DMS53 treated with DMSO at 0.1 percent for 48 hours (cell line): ENCODE results near the gene MTURN.

Experiments
- DNase-seq: peaks from one replicate; lab custom pipeline; 2025; ENCODE audit not compliant: unreplicated experiment; lab: John Stamatoyannopoulos, UW

The MTURN gene

GRCh38 chr7:30159698-30160143 lies 24.9 kb downstream of the MTURN start:
- DNase-seq, result no peak

DNA sequence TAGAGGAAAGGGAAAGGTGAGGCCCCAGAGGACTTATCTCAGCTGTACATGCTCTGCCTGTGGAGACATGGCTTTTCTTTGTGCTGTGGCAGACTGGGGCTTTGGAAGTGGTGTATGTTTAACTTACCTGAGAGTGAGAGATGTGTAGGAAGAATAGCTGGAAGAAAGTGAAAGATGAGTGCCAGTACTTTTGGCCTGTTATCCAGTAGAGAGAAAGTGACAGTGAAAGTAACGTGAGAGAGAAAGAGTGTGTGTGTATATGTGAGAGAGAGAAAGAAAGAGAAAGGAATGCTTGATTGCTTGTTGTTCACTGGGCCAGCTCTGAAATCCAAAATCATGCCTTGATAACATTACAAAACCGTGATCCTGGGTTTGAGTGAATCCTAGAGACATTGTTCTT lies 25.5 kb downstream of the MTURN start:
- DNase-seq, result no peak

DNA sequence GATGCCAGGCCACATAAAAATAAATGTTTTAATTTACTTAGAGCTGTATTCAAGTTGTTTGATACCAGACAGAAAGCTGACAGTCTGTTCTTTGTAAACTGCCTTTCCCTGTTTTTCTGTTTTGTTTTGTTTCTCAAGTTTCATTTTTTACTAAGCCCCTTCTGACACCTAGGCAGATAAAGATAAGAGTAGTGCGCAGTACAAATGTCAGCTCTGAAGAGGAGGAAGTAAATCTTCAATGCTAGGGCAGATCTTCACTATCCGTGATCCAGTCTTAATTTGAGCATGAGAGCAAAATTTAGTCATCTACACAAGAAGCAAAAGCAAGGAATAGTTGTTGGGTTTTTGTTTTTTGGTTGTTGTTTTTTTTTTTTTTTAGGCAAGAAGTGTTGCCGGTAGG lies 27.3 kb downstream of the MTURN start:
- DNase-seq, result no peak

GRCh38 chr7:30162622-30163124 lies 27.9 kb downstream of the MTURN start:
- DNase-seq, result no peak

GRCh38 chr7:30163231-30163894 lies 28.6 kb downstream of the MTURN start:
- DNase-seq, result no peak

DNA sequence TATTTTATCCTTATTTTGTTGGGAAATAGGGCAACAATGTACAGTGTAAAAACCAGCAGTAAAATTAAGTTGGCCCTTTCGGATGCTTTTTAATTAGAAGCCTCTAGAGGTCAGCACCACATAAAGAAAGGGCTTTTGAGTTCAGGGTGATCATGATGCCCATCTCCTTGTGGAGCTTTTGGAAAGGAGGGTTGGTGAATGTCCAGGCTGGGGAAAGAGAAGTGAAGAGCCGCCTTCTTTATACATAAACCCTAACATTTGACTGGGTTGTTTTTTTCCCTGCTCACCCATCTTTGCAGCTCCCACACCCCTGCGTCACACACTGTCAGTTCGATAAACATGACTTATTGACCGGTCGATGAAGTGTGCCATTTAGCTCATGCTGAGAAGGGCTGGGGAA lies 29.8 kb downstream of the MTURN start:
- peak; percentile 74 for DNase-seq

- DNase-seq, result no peak
Observed at GRCh38 chr7:30165590-30165989, 30.8 kb downstream of the MTURN start.

DNA sequence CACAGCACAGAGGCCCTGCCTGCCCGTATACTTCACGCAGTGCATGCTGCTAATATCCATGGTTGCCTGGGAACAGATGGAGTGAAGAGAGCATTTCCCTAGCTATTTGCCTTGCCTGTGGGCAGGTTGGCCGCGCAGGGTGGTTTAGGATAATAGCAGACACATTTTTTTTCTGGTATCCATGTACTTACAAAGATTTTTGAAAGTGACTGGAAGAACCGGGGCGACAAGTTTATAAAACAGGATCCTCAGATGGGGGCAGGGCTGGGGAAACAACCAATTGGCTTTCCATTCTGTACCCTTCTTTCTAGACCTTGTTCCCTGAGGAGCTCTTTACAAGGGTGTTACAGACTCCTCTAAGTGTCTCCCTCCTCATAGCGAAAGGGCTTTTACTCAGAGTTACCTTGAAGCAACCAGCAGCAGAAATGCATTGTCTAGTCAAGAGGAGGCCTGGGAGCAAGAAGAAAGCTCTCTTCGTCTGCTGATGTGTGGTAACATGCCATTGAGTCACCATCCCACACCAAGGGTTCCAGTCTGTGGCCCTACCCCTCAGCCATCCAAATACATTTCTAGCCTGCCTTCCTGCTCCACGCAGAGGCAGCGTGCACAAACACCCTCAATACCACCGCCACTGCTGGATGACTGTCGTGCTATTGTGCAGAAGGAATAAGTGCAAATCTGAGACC lies 31.5 kb downstream of the MTURN start:
- DNase-seq, result no peak

DNA sequence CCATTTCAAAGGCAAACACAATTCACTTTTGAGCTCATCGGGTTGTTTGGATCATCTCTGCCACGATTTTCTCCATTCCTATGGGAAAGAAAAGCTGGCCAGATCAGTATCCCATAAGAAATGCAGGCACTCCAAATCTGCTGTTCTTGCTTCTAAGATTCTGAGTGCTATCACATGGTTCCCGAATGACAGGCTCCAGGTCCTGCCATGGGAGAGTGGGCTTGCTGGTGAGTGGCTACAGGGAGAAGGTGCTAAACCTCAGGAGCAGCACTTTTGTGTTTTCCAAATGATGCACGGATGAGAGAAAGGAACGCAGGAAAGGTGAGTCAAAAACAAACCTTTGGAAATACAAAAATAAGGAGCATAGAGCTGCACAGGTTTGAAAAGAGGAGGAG lies 32.1 kb downstream of the MTURN start:
- DNase-seq, result no peak

DNA sequence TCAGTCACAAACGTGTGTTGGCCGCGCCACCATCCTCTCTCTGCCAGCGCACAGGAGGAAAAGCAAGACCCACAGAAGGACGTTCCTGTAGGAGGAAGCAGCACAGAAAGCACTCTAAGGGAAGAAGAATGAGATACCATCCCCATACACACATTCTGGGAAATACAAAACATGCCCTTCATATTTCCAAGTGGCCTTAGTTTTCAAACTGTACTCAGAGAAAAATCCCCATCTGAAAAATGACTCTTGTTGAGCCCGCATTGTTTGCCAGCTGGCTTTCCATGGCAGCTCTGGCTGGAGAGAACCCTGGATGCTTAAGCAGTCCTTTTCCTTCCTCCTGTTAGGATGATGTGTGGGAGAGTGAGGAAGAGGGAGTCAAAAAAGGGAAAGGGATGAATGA lies 33.1 kb downstream of the MTURN start:
- DNase-seq, result no peak

DNA sequence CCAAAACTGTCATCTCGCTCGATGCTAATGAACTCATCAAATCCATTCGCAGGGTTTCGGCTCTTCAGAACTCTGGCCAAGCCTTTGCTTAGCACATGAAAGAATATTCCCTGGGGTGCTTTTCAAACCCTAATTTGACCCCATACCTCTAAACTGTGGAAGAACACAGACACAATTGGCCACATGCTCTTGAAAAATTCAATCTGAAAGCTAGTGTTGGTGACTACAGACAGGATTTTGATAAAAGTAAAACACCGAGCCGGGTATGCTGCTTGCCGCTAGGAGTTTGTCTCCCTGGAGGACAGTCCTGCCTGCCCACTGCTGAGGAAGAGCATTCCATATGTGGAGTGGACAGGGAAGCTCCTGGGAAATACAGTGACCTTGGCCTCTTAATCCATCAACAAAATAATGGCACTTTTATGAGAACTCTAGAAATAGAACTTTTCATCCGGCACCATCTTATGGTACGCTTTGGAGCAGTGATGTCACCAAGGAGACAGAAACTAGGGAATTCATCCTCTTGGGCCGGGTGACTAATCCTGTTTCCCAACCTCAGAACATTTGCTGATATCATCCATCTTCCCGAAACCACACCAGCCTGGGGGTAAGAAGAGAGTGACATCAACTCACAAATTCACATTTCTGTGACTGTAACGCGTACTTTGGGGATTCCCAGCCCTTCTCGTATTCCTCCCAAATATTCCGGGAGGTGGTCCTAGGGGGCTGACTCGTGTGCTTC lies 34.2 kb downstream of the MTURN start:
- no peak for DNase-seq

DNA sequence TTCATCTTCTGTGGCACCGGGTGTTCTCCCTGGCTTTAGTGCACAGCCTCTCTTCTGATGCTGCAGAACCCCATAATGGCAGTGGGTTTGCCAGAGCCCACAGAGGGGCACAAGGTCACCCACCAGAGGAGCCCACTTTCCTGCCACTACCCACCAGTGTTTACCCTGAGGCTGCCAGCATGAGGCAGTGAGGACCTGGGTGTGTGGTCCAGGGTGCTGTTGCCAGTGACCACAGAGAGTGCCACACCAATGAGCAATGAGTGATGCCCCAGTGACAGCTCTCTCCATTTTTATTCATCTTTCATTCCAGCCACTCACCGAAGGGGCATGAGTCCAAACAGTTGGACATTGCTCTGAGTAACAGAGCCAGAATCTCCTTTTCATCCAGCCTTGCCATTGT lies 34.8 kb downstream of the MTURN start:
- no peak for DNase-seq

DNA sequence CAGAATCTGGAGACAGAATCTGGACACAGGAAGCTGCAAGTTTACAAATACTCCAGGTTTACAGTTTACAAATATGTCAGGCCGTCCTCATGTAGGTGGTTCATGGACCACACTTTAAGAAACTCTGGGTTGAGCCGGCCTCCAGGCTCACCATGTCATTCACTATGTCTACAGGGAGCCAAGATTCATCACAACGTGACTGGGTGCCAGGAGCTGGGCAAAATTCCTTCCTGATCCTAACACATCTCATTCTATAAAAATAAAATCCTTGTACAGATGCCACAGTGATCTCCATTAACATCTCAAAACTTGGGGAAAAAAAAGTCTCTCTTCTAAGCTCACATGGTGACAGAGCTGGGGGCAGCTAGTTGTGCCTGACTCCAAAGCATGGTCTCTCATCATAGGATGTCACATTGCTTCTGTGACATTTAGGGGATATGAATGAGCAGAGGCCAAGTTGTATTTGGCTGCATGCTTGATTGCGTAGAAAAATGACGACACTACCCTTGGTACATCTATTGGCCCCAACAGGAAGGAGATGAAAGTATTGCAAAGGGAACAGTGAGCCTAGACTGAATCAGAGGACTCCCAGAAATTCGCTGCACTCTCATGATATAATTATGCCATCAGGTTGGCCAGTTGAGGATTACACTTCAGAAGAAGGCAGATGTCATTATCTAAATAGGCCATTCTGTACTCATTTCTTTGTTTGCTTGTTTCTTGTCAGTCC lies 35.9 kb downstream of the MTURN start:
- no peak for DNase-seq

DNA sequence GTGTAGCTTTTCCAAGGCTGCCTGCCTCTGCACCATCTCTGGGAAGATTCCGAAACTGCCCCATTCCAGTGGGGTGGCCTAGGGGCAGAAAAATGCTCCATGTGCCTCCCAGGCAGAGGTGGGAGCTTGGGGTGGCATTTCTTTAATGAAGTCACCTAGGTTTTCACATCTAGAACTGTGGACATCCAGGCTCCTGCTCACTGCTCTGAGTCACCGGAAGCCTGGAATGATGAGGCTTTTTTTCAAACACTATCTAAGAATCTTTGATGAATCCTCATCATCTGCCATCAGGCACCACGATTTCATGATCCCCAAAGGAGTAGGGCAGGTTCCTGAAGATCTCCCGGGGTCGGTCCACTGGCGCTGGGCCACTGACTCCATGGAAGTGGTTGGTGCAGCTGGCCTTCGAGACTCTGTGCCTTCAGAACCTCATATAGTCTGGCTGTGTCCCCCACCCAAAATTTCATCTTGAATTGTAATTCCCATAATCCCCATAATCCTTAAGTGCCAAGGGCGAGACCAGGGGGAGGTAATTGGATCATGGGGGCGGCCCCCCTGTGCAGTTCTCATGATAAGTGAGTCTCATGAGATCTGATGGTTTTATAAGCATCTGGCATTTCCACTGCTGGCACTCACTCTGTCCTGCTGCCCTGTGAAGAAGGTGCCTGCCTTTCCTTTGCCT lies 37.1 kb downstream of the MTURN start:
- DNase-seq, result no peak

DNA sequence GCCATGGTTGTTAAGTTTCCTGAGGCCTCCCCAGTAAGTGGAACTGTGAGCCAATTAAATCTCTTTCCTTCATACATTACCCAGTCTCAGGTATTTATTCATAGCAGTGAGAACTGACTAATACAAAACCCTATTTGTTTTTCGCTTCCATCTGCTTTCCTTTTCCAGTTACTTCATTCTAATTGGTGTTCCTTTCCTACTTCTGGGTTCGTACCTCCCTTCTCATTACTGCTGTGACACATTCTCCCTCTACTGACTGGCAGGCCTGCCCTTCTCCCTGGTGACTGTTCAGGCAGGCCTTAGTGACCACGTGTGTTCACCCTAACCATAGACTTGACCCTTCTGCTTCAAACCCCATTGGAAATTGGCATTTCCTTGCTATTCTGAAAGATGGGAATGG lies 37.7 kb downstream of the MTURN start:
- DNase-seq, result no peak

GRCh38 chr7:30173058-30173897 lies 38.5 kb downstream of the MTURN start:
- DNase-seq, result peak; percentile 90

DNA sequence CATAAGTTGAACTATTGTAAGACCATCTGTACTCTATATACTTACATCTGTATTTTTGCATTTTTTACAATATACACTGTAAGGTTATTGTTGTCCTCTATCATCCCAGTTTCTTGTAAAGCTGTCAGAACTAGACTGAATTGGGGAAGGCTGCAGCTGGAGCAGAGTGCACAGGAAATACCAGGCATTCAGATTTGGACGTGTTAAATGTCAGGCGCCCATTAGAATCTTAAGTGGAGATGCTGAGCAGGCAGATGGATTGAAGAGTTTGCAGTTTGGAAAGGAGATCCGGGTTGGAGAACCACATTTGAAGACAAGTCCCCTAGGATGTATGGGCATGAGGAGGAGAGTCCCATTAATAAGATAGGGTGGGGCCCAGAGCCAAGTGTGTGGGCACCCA lies 40.4 kb downstream of the MTURN start:
- DNase-seq, result no peak

- no peak for DNase-seq
Observed at GRCh38 chr7:30175636-30176147, 40.9 kb downstream of the MTURN start.

DNA sequence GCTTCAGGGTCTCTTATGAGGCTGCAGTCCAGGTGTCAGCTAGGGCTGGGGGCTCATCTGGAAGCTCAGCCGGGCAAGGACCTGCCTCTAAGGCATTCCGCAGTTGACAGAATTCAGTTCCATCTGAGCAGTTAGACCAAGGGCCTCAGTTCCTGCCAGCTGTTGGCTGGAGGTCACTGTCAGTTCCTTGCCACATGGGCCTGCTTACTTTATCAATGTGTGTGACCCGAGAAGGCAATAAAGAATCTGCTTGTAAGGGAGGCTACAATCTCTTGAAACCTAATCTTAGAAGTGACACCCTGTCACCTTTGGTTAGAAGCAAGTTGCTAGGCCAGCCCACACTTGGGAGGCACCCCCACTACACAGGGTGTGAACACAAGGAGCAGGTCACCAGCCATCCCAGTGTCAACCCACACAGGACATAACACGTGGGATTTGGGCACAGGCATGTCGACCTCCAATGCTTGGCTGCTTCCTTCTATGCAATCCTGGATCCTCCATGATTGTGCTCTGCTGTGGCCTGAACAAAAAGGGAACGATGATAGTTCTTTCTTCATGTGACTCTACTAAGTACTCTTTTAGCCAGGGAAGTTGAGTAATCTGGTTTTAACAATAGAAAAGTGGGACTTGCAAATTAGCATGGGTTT lies 41.8 kb downstream of the MTURN start:
- DNase-seq, result no peak
